ENCODE measurements around the gene TMTC1. TPM values are rescaled to one million over a fixed set of nuclear protein-coding genes. Genes with fewer than 3 reads are reported as not detected.

The TMTC1 gene
- total RNA-seq, 2 experiments from 2014 or later = not detected

DNA sequence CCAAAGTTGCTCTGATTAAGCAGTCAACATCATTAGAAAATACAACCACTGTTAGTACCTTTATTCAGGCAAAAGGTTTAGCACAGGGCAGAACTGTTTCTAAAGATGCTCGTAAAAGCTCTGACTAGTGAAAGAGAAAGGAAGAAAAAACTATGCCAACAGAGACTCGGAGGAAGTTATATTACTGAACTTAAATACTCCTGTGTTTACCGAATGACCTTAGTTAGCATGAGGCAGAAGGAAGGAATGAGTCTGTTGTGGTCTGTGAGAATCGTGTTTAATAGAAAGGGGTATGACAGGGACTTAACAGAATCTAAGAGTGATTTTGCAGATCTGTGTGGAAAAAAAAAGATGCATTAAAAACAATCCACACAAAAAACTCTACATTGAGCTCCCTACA, 202.1 kb downstream of the TMTC1 start:
- POLR2A ChIA-PET = no interaction called here
- ATAC-seq (ENCODE audit: poor library complexity) = no peak
- no peak overlapping the region for H3K4me3 Mint-ChIP-seq
- H3K27ac Mint-ChIP-seq = no peak overlapping the region
- Histone ChIP-seq H3K36me3 (ENCODE audit: insufficient read depth, low read length) (no peaks in the 10 kb centered on the region), H3K4me1 (ENCODE audit: insufficient read depth, low read length) (no peaks in the 10 kb centered on the region), H3K9me3 (ENCODE audit: control insufficient read depth in 1 of 2, insufficient read depth in 1 of 2, low read length in 2 of 2) (no peaks in the 10 kb centered on the region), H3K27me3 (ENCODE audit: control insufficient read depth in 1 of 2, insufficient read depth in 2 of 2, low read length in 2 of 2) (no peaks in the 10 kb centered on the region), H3K27ac (ENCODE audit: low read depth in 1 of 2, low read length in 2 of 2) (no peak overlapping the region), H3K4me3 (ENCODE audit: low read length) (no peak overlapping the region)
- H3K27me3 Mint-ChIP-seq = peaks cover 7% of the 10 kb centered on the region
- no peaks in the 10 kb centered on the region for H3K4me1 Mint-ChIP-seq (ENCODE audit: low read depth)
- intact Hi-C loops (cut with DNase I, micrococcal nuclease) = no loop called here
- no peaks in the 10 kb centered on the region for H3K36me3 Mint-ChIP-seq (ENCODE audit: low read depth)
- CTCF ChIA-PET = no interaction called here
- no peaks in the 10 kb centered on the region for H3K9me3 Mint-ChIP-seq
- TF ChIP-seq, protein P1, sequence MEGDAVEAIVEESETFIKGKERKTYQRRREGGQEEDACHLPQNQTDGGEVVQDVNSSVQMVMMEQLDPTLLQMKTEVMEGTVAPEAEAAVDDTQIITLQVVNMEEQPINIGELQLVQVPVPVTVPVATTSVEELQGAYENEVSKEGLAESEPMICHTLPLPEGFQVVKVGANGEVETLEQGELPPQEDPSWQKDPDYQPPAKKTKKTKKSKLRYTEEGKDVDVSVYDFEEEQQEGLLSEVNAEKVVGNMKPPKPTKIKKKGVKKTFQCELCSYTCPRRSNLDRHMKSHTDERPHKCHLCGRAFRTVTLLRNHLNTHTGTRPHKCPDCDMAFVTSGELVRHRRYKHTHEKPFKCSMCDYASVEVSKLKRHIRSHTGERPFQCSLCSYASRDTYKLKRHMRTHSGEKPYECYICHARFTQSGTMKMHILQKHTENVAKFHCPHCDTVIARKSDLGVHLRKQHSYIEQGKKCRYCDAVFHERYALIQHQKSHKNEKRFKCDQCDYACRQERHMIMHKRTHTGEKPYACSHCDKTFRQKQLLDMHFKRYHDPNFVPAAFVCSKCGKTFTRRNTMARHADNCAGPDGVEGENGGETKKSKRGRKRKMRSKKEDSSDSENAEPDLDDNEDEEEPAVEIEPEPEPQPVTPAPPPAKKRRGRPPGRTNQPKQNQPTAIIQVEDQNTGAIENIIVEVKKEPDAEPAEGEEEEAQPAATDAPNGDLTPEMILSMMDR (IDR thresholded peaks at IDR 0.05) = no peak
- no peak for DNase-seq

DNA sequence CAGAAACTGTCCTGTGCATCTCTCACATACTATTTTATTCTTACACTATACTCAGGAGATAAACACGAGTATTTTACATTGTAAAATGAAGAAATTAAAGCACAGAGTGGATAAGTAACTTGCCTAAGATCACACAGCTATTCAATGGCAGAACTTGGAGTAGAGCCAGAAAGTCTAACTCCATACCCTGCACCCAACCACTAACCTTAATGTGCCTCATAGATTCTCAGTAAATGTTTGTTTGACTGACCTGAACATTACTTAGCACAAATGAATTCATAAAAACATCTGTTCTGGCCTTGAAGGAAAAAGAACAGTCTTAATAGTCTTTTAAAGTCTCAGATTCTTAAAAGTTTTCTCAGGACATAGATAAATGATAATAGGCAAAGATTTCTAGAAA, 202.8 kb downstream of the TMTC1 start:
- Mint-ChIP-seq H3K4me3 (no peak overlapping the region), H3K27me3 (peaks cover 7% of the 10 kb centered on the region), H3K27ac (no peak overlapping the region), H3K4me1 (ENCODE audit: low read depth) (no peaks in the 10 kb centered on the region), H3K9me3 (no peaks in the 10 kb centered on the region), H3K36me3 (ENCODE audit: low read depth) (no peaks in the 10 kb centered on the region)
- H3K27ac ChIP-seq (ENCODE audit: low read depth in 1 of 2, low read length in 2 of 2) = no peak overlapping the region
- no peaks in the 10 kb centered on the region for H3K27me3 ChIP-seq (ENCODE audit: control insufficient read depth in 1 of 2, insufficient read depth in 2 of 2, low read length in 2 of 2)
- no peaks in the 10 kb centered on the region for H3K9me3 ChIP-seq (ENCODE audit: control insufficient read depth in 1 of 2, insufficient read depth in 1 of 2, low read length in 2 of 2)
- no peak overlapping the region for H3K4me3 ChIP-seq (ENCODE audit: low read length)
- ATAC-seq (ENCODE audit: poor library complexity) (no peak), DNase-seq (no peak)
- ChIA-PET CTCF (no interaction called here), POLR2A (no interaction called here)
- no peaks in the 10 kb centered on the region for H3K4me1 ChIP-seq (ENCODE audit: insufficient read depth, low read length)
- intact Hi-C loops (cut with DNase I, micrococcal nuclease) = no loop called here
- no peaks in the 10 kb centered on the region for H3K36me3 ChIP-seq (ENCODE audit: insufficient read depth, low read length)
- TF ChIP-seq, protein P1 (IDR thresholded peaks at IDR 0.05) = no peak

DNA sequence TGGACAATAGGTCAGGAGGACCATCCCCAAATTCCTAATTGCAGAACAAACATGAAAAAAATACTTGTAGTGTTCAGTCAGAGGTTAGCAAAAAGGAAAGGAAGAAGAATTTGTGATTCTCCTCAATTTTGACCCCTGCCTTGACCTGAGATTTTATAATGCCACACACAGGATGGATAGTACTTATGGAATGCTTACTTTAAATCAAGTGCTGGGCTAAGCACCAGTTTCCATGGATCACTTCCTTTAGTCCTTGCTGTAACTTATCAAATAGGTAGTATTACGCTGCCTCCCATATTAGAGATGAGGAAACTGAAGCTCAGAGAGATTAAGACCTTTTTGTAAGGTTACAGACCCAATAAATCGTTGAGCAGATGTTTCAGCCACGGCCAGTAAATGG, 205.0 kb downstream of the TMTC1 start:
- Histone ChIP-seq H3K9me3 (ENCODE audit: control insufficient read depth in 1 of 2, insufficient read depth in 1 of 2, low read length in 2 of 2) (no peaks in the 10 kb centered on the region), H3K27ac (ENCODE audit: low read depth in 1 of 2, low read length in 2 of 2) (no peak overlapping the region), H3K4me3 (ENCODE audit: low read length) (no peak overlapping the region), H3K4me1 (ENCODE audit: insufficient read depth, low read length) (no peaks in the 10 kb centered on the region), H3K36me3 (ENCODE audit: insufficient read depth, low read length) (no peaks in the 10 kb centered on the region), H3K27me3 (ENCODE audit: control insufficient read depth in 1 of 2, insufficient read depth in 2 of 2, low read length in 2 of 2) (peaks cover 0 to 2% of the 10 kb centered on the region in 2 experiments)
- POLR2A ChIA-PET = no interaction called here
- DNase-seq (no peak), ATAC-seq (ENCODE audit: poor library complexity) (no peak)
- Mint-ChIP-seq H3K9me3 (no peaks in the 10 kb centered on the region), H3K36me3 (ENCODE audit: low read depth) (no peaks in the 10 kb centered on the region), H3K27me3 (peaks cover 7% of the 10 kb centered on the region), H3K4me1 (ENCODE audit: low read depth) (no peaks in the 10 kb centered on the region), H3K27ac (no peak overlapping the region), H3K4me3 (no peak overlapping the region)
- intact Hi-C loops (cut with DNase I, micrococcal nuclease) = no loop called here
- TF ChIP-seq, protein P1 (IDR thresholded peaks at IDR 0.05) = no peak
- CTCF ChIA-PET = no interaction called here

All from CD4-positive, alpha-beta T cell (primary cell).